ENCODE measurements around the gene MC4R.
"Not testable (repeated sequence)": the region's sequence is repeated elsewhere in the genome, so short reads cannot be mapped to it uniquely, and the experiment has no call there.

MC4R gene
- 0 reads per million in 4 experiments for total RNA-seq

DNA sequence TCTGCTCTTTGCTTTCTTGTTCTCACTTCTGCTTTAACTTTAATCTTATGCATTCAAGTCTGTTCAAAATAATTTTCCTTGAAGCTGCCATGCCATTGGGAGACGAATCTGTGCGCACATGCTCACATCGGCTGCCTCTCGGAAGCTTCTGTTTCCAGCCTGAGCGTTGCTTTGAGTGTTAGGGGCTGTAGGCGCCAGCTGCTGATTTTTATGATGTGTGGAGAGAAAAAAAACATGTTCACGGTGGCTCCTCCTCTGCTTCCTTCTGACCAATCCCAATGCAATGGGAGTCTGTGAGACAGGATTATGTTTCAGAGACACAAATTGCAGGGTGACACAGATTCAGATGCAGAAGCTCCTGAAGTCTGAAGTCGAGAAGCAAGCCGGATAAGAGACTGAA, at the start of gene MC4R:
TSS of gene MC4R (minus strand) at position 180 of the 400 bp plus-strand sequence. CDS start 426 bp downstream, outside the sequence.
- no peak for DNase-seq

DNA sequence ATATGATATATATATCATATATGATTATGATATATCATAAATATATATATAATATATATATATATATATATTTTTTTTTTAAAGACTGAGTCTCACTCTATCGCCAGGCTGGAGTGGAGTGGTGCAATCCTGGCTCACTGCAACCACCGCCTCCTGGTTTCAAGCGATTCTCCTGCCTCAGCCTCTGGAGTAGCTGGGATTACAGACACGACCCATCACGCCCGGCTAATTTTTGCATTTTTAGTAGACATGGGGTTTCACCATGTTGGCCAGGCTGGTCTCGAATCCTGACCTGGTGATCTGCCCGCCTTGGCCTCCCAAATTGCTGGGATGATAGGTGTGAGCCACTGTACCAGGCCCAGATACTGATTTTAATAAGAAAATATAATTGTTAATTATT, 49.7 kb upstream of the MC4R start:
- not testable (repeated sequence) for DNase-seq

DNA sequence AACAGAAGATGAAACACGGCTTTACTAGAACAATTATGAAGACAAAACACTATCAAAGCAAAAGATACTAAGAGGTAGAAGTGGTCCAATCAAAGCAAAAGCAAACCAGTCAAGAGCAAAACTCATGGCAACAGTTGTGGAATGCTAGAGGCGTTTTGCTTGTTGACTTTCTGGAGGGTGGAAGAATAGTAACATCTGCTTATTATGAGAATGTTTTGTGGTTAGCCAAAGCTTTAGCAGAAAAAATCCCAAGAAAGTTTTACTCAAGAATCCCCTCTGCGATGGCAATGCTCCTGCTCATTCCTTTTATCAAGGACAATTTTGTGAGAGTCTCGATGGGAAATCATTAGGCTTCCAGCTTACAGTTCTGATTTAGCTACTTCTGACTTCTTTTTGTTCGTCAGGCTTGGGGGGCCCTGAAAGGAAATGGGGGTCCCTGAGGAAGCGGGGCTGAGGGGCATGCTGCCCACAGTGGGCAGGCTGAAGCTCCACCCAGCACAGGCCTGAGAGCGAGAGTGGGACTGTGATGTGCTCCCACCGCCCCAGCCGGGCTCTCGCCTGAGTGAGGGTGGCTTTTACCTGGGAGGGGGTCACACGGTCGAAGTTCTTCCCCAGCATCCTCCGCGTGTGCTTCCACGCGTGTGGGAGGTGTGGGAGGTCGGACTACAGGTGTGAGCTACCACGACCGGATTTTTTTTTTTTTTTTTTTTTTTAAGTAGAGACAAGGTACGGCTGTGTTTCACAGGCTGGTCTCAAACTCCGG, 49.0 kb upstream of the MC4R start:
- no peak for DNase-seq

DNA sequence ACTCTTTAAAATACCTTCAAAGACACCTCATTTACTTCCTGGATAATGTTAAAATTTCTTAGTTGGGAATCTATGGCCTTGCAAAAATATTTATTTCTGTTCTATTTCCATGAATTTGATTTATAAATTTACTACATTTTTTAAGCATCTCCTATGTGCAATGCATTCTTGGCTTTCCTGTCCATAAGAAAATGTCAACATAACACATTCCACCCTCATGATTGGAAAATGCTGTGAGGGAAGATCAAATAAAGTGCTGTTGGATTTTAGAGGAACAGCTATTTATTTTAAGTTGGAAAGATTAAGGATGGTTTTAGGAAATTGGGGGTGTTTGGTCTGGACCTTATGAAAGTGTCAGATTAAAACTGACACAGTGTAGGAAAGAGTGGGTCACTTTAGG, 45.4 kb upstream of the MC4R start:
- DNase-seq: no peak

DNA sequence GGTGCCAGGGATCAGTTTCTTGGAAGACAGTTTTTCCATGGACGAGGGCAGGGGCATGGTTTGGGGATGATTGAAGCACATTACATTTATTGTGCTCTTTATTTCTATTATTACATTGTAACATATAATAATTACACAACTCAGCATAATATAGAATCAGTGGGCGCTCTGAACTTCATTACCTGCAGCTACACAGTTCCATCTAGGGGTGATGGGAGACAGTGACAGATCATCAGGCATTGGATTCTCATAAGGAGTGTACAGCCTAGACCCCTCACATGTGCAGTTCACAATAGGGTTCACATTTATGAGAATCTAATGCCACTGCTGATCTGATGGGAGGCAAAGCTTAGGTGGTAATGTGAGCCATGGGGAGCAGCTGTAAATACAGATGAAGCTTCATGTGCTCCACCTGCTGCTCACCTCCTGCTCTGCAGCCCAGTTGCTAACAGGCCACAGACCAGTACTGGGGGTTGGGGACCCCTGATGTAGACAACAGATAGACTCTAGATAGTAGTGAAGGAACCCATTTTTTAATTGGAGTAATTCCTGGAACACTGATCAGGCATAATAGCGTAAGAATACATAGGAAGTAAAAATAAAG, 41.5 kb upstream of the MC4R start:
- no peak for DNase-seq

DNA sequence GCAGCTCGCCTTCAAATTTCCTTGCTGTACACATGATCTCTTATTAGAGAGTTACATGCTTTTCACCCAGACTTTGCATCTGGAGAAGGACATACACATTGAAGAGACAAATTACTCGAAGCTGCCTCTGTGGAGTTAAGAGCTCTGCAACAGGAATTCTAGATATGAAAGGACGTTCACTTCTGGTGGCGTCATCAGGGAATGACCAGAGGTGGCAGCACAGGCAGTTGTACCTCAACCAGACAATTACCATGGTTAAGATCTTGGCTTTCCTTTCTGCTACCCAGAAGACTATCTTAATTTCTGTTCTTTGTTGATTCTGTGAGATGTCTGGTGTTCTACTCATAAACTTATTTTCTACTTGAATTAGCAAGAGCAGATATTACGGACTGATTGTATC, 39.1 kb upstream of the MC4R start:
- no peak for DNase-seq

DNA sequence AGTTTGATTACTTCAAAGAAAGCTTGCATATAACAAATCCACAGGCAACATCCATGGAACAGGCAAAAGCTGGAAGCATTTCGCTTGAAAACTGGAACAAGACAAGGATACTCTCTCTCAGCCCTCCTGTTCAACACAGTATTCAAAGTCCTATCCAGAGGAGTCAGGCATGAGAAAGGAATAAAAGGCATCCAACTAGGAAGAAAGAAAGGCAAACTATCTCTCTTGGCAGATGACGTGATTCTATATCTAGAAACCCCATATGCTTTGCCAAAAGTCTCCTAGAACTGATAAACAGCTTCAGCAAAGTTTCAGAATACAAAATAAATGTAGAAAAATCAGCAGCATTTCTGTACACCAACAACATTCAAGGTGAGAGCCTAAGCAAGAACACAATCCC, 34.1 kb upstream of the MC4R start:
- DNase-seq: no peak

DNA sequence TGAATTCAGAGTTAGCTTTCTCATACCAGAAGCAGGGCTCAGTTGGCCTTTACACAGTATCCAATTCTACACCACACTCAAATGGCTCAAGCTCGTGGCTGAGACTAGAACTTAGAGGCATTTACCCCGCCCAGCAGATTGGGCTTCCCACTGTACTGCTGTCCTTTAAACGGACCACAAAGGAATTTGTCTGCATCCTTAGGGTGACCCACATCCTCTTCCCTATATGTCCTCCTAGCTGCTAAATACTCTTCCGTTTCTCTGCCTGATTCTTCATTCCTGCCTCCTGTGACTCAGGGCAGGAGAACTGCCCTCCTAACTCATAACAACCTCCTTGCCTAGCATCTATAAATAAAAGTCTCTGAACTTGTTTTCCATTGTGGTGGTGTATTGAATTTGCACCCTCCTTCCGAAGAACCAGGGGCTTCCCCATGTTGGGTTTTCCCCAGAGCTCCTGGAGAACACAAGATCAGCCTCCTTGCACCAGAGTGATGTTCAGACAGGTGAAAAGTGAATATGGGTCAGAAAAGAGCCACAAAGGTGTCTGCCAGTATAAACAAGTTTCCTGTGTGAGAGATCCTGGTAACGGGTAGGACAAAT, 32.0 kb upstream of the MC4R start:
- no peak for DNase-seq

DNA sequence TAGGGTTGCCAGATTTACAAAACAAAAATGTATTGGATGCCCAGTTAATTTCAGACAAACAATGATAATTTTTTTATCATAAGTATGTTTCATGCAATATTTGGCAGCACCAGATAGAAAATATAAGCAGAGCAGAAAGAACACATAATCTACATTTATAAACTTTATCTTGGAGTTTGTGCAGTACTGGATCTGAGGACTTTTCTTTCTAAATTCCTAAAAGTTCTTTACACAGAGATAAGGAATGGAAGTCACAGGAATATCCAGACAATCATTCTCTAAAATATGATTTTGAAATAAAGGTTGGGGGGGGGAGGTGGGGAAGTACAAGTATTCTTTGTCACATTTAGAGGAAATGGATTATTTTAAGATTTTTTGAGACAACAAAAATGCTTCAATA, 28.8 kb upstream of the MC4R start:
- no peak for DNase-seq

DNA sequence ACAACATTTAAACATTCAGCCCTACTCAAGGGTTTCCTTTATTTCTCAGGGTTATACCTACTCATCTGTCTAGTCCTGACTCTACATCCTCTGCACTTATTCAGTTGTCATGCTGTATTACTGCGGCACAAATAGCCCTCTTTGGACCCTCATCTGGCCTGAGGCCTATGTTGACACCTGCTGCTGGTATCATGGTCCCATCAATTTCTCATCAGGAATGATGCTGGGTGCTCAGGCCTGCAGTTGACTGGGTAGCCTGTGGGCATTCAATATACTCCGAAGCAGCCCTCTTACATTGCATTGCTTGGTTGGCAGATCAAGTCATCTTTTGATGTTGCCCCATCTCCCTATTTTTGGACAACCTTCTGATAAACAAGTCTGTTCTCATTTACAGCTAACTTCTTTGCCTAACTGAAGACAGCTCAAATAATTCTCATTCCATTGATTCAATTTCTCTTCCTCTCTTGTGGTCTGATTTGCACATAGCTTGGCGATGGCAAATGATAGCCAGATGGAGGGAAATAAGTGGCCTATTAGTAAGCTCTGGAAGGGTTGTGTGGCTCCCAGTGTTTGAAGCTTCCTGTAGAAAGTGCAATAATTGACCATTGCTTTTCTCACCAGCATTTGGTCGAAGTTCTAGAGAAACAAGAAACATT, 19.1 kb upstream of the MC4R start:
- DNase-seq: no peak

DNA sequence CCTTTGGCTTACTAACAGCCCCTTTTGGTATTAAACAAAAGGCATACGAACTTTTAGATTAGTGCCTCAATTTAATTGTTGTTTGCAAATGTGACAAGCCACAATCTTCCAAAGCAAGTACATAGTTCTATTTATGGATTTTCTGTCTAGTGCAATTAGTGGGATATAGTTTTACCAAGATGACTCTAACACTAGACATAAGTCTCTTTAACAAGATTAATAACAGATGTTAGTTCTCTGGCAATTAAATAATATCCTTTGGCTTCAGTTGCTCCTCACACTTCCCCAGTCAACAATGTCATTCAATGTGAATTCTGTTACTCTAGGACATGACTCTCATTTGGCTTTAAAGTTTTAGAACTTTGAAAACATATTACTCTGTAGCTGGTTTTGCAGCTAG, 16.7 kb upstream of the MC4R start:
- DNase-seq: no peak

DNA sequence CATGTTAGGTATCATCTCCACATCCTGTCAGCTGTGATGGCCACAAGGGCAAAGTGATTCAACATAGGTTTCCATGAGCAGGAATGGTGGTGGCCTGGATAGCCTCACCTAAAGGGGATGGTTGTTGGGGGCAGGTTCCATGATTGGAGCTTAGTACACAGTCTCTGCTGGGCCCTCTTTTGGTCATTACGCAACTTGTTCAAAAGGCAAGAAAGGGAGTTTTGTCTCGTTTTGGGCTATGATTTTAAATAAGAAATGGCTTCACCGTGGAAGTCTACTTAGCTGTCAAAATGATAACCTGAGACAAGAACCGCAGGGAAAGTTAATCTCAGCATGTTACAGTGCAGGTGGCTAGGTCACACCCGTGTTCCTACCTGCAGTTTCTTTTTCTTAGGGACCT, 13.1 kb upstream of the MC4R start:
- no peak for DNase-seq

DNA sequence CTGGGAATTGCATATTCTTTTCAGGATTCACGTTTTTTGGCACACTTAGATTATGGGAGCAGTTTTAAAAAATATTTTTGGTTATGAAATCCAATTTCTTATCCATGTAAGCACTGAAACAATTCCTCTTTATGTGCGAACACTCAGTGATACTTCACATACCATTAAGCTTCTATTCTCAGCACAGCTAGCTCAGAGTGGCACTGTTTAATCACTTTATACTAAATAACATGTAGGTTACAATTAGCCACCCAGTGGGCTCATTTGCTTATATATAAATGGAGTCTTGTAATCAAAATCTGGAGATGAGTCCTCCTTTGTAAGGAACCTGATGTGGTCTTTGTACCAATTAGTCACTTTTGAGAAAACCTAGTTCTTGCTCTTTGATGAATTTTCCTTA, 11.3 kb upstream of the MC4R start:
- DNase-seq: no peak

DNA sequence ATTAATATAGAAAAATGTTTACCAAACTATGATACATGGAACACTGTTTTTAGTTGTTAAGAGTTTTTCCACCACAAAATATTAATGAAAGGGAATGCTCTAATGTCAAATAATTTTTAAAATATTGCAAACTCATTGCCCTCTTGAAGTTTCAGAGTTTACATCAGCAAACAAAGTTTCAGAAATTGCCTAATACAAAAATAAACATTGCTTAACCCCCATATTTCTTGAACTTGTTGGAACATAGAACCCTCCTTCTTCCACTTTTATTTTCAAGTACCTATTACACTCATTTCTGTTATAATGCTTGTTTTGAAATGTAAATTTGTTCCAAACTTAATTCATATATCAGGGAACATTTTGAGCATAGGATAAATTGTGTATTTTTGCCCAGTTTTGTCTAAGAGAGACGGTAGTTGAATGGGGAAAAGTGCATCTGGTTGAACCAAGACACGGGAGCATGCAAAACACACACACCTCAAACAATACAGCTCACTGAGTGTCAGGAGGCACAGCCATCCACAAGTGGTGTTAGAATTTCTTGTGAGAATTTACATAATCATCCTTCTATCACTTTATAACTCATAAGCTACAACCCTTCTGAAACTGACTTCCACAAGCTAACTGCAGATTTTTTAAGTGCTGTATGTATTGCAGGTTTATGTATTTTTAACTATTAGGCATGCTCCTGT, 5.3 kb upstream of the MC4R start:
- no peak for DNase-seq

DNA sequence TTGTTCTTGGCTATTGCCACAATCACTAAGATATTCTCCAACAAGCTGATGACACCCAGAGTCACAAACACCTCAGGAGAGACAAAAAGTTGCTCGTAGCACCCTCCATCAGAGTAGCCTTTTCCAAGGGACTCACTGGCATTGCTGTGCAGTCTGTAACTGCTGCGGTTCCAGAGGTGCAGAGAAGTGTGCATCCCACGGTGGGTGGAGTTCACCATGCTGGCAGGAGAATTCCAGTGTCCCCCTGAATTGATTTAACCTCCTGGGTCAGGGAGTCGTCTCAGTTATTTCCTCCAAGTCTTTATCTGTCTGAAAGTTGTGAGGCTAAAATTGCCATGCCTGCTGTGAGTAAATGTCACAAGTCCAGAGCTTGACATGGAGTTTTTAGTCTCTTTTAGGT, 443 bp downstream of the MC4R start:
- no peak for DNase-seq

DNA sequence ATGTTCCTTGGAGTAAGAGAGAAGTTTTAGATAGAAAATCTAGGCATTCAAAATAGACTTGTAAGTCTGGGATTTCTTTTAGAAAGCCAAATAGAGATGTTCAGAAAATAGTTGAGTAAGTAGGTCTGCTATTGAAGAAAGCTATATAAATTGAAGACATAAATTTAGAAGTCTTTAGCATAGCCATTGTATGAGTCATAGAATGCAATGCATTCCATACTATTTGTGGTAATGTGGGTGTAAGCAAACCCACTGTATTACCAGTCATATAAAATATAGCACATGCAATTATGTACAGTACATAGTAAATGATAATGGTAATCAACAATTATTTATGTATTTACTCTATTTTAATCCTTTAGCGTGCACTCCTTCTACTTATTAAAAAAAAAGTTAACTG, 14.1 kb downstream of the MC4R start:
- DNase-seq: no peak

DNA sequence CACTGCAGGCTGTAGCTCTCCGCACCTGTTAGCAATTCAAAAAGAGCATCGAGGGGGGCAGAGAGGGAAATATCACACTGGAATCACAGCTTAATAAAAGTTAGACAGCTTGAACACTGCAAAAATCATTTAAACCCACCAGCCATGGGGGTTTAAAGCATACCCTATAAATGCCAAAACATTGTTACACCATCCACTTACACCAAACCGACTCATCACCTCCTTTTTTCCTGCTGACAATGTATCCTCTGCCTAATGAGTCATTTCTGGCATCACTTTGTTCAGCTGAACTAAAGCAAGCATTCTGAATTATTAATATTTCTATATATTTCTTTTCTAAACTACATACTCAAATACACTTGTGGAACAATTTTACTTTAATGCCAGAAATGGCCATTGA, 21.6 kb downstream of the MC4R start:
- DNase-seq: no peak

DNA sequence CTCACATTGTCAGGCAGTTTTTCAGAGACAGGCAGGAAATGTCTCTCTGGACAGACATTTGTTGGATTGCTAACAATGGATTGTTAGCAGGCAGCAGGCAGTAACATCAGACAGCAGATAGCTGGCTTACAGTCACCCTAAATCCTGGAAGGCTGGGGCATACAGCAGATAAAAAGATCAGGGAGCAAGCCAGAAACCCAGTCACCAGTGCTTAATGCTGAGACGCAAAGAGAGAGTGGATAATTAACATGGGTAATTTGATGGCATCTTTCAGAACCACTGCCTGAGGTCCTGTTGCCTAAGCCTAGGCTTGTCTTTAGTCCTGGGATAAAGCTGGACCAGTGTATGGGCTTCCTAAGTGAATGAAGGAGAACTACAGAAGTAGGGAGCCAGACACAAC, 22.4 kb downstream of the MC4R start:
- DNase-seq: no peak

DNA sequence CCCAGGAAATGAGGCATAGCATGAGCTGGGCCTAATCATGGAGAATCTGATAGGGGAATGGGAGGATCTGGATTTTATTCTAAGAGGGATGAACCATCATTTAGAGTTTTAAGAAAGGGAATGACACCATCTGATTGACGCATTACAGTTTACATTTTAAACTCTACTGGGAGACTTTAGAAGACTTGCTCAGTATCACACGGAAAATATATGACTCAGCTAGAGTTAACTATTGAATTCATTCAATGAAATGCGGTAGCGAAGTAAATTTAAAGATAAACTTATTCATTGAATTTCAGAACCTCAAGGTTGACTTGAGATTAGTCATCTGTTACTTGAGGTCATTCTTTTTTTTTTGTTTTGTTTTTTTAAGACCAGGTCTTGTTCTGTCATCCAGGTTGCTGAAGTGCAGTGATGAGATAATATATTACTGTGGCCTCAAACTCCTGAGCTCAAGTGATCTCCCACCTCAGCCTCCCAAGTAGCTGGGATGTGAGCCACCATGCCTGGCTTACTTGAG, 25.0 kb downstream of the MC4R start:
- DNase-seq: no peak

DNA sequence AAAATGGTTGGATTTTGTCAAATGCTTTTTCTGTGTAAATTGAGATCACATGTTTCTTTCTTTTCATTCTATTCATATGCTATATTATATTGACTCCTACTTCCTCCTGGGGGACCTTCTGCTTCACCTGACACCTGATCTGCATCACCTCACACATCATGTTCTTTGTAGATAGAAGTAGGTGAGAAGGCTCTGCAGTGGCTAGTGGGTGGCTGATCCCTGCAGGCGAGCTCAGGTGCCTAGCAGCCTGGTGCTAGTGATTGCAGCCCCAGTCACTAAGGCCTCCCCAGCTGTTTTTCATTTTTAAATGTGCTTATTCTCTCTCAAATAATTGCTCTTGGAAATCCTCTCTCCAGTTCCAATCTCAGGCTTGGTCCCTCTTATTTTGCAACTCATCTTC, 33.6 kb downstream of the MC4R start:
- no peak for DNase-seq

DNA sequence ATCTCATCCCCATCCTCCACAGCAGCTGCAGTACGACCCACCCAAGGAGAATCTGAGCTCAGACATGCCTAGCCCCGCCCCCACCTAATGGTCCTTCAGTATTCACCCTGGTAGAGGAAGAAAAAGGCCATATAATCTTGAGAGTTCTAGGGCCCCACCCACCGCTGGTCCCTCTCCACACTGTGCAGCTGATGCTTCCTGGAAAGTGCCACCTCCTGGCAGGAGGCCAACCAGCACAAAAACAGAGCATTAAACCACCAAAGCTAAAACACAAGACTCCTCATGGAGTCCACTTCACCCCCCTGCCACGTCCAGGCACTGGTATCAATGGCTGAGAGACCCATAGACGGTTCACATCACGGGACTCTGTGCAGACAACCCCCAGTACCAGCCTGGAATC, 40.7 kb downstream of the MC4R start:
- DNase-seq: no peak

DNA sequence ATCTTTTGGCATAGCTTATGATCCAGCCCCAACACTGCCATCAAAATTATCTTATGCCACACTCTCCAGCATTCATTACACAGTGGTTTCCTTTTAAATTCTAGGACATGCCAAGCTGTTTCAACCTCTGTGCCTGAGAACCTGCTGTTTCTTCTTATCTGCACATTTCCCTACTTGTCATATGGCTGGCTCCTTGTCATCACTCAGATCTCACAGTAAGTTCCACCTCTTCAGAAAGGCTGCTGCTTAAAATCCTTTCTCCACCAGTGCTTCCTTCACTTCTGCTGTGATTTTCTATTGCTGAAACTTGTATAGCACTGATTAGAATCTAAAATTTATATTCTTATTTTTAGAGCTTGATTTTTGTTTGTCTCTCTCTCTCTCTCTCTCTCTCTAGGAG, 43.4 kb downstream of the MC4R start:
- DNase-seq: no peak

DNA sequence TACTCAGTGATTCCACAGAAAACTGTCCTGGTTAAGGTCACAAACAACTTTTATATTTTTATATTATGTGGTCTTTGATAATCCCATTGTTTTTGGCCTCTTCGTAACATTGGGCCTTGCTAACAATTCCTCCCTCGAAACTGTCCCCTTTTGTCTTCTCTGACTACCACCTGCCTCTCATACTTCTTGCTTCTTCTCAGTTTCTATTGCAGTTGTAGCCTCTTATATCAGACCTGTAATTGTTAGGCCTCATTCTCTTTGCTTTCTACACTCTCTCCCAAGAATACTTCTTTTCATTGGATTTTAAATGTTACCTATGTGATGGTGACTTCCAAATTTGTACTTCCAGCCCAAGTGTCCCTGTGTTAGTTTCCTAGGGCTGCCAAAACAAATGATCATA, 44.7 kb downstream of the MC4R start:
- no peak for DNase-seq

All from effector CD8-positive, alpha-beta T cell (primary cell).